Measurements from ENCODE around the gene KLHDC9.
A peak's percentile ranks its signal among the peaks of the same experiment; 100 is the strongest.
"Not testable (repeated sequence)": the region's sequence is repeated elsewhere in the genome, so short reads cannot be mapped to it uniquely, and the experiment has no call there.

The KLHDC9 gene, protein sequence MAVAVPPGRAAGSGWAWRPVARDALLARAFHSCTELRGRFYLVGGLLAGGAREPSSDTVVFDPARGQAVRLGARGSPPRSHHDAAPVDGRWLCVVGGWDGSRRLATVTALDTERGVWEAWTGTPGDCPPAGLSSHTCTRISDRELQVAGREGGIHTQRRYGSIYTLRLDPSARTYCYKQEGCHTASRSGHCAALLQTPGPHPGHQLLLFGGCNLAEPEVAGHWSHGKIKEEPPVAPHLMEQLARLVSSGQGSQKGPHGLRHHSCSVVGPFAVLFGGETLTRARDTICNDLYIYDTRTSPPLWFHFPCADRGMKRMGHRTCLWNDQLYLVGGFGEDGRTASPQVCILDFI

GRCh38 chr1:161098210-161099068 is at the start of gene KLHDC9:
Gene KLHDC9 (plus strand): TSS chr1:161098361. CDS start chr1:161098536, 175 bp downstream.
- peak within 1 kb of the TSS in 18 of 21 experiments; percentile 5 to 81 (median 60) for H3K27ac ChIP-seq

DNA sequence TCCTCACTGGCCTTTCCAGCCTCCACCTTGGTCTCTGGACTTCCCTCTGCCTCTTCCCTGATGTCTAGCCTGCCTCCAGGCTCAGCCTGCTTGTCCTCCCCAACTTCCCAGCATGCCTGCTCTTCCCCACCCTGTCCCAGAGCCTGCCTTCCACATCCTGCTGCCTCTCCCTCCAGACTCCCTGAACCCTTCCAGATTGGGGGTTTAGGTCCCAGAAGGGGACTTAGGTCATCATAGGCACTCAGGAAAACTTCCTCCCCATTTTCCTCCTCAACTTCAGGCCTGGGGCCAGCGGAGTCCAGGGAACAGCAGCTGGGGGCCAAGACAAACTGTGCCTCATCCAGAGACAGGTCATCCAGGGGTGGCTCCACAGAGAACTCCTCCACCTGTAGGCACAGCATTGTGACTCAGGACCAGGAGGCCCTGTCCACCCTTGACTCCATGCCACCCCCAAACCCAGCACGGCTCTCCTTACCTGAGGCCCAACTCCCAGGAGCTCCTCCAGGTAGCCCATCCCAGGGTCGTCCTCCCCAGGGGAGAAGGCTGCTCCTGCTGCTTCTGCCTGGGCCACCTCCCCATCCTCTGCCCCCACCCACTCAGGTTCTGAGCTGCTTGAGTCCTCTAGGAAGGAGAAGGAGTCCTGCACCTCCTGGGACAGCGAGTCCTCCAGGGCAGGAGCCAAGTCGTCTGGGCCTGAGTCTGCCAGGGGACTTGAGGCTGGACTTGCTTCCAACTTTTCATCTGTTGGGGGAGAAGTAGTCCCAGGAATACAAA is 49.0 kb upstream of the KLHDC9 start:
- H3K4me3 ChIP-seq = no peak overlapping the region
- peak overlapping the region in 2 of 21 experiments; percentile 3 to 14 for H3K27ac ChIP-seq

More at GRCh38 chr1:161098210-161099068, at the start of gene KLHDC9:
- H3K4me3 ChIP-seq = peak within 1 kb of the TSS; percentile 44 to 58 (median 46)

DNA sequence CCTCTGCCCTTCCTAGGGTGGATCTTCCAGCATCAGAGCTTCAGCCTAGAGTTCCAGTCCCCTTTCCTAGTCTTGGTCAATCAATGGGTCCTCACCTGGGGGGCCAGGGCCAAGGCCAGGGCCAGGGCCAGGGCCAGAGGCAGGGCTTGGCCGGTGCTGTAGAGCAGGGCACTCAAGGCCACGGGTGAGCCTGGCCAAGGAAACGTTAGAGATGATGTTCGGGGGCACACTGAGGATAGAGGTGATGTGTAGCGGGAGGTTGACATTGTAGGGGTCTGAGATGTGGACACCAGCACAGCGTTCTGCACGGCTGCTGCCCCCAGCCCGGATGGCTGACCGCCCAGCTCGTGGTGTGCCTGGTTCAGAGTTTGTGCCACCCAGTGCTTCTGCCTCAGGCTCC is 46.9 kb upstream of the KLHDC9 start:
- H3K4me3 ChIP-seq = no peak overlapping the region
- no peak overlapping the region for H3K27ac ChIP-seq

DNA sequence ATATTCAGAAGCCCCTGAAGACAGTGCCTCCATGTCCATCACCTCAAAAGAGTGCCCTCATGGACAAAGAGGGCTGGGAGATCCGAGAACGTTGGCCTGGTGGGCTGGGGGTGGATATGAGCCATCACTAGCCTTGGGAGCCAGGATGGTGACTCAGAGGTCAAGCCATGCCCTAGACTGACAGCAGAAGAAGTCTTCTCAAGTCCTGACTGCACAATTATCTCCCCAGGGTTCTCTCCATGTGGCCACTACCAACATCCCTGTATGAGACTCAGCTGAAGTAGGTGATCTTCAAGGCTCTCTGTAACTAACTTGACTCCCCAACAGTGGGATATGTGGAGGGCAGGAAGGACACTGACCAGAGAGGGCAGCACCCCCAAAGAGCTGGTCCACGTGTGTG is 45.3 kb upstream of the KLHDC9 start:
- Histone ChIP-seq H3K27ac (no peak overlapping the region), H3K4me3 (no peak overlapping the region)

DNA sequence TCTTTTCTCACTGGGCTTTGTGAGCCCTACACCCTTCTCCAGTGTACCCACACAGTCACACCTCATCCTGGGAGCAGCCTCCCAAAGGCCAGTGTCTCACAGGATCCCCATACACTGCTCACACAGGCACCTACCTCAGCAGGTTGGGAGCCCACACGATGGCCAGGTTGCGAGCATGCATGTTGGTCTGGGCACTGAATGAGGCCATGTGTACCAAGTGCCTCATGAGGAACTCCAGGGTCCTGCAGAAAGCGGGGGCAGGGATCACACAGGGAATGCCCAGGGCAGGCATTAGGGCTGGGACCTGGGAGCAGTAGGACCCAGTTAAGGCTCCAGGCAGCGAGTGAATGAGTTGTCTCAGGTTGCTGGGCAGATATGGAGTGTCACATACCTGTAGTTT is 43.9 kb upstream of the KLHDC9 start:
- H3K4me3 ChIP-seq = no peak overlapping the region
- H3K27ac ChIP-seq = no peak overlapping the region

DNA sequence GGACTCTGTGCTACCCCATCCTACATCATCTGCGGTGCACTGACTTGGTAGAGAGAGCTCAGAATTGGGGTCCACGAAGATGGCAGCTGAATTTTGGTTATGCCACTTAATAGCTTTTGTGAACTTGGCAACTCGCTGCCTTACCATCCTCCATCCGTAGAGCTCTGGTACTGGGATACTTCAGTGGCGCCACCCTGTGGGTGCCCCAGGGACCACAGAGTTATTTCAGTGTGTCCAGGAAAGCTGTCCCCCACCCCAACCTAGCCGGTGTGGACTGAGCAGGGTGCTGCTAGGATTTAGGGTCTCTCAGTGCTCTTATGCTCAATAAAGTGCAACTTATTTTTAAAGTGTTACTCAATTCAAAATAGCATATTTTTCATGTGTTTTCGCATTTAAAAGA is 43.4 kb upstream of the KLHDC9 start:
- no peak overlapping the region for H3K4me3 ChIP-seq
- H3K27ac ChIP-seq = no peak overlapping the region

- Histone ChIP-seq H3K4me3 (no peak overlapping the region), H3K27ac (no peak overlapping the region)
Observed at GRCh38 chr1:161059293-161059692, 38.9 kb upstream of the KLHDC9 start.

DNA sequence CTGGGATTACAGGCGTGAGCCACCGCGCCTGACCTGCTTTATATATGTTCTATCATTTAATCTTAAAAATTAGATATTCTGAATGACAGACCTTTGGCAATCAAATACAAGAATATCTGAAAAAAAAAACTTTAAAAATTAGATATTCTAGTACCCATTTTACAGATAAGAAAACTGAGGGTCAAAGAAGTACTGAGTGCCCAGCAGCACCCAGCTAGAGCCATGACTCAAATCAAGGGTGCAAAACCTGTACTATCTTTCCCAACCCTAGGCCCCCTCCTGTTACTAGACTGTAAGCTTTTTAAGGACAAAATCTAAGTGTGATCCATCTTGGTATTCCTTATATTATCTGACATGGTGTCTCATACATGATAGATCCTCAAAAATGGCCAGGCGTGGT is 36.7 kb upstream of the KLHDC9 start:
- no peak overlapping the region for H3K4me3 ChIP-seq
- no peak overlapping the region for H3K27ac ChIP-seq

GRCh38 chr1:161063936-161064335 is 34.2 kb upstream of the KLHDC9 start:
- not testable (repeated sequence) for H3K27ac ChIP-seq, H3K4me3 ChIP-seq

- not testable (repeated sequence) for H3K4me3 ChIP-seq, H3K27ac ChIP-seq
Observed at GRCh38 chr1:161065681-161066080, 32.5 kb upstream of the KLHDC9 start.

DNA sequence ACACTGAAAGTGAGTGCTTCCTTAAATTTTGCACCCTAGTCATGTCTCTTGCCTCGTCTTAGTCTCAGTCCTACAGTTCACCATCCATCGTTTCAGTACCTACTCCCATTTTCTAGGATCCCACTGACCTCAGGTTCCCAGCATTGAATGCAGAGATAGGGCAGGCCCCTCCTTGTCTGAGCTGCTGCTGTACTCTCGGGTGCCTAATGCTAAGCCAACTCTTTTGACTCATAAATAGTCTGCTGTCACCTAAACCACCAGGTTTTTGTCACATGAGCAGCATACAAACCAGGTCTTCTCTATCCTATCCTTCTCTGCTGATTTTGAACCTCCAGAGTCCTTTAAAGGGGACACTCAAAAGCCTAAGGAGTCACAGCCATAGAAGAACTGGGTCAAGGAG is 31.5 kb upstream of the KLHDC9 start:
- peak overlapping the region in 1 of 7 experiments; percentile 53 for H3K4me3 ChIP-seq
- H3K27ac ChIP-seq = peak overlapping the region in 5 of 21 experiments; percentile 23 to 99 (median 90)

GRCh38 chr1:161068306-161069234 is 29.6 kb upstream of the KLHDC9 start:
- peak overlapping the region; percentile 52 to 99 (median 89) for H3K27ac ChIP-seq
- H3K4me3 ChIP-seq = peak overlapping the region; percentile 38 to 53 (median 47)

DNA sequence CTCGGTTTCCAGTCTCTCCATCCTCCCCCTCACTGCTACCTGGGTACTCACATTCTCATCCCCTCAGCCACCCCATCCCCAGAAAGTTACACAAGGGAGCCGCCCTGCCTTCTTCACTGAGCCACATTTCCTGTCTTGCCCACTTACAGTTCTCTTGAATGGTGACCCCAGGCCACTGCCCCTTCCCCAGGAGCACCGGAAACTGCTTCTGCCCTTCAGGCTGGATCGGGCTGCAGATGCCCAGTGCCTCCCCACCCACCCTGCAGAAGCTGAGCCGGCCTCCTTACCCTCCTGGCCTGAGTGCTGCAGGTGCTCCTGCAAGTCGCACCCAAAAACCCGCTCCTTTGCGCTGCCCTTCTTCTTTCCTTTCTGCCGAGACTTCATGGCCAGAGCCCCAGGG is 28.9 kb upstream of the KLHDC9 start:
- H3K4me3 ChIP-seq = peak overlapping the region; percentile 38 to 53 (median 47)
- peak overlapping the region; percentile 52 to 99 (median 89) for H3K27ac ChIP-seq

DNA sequence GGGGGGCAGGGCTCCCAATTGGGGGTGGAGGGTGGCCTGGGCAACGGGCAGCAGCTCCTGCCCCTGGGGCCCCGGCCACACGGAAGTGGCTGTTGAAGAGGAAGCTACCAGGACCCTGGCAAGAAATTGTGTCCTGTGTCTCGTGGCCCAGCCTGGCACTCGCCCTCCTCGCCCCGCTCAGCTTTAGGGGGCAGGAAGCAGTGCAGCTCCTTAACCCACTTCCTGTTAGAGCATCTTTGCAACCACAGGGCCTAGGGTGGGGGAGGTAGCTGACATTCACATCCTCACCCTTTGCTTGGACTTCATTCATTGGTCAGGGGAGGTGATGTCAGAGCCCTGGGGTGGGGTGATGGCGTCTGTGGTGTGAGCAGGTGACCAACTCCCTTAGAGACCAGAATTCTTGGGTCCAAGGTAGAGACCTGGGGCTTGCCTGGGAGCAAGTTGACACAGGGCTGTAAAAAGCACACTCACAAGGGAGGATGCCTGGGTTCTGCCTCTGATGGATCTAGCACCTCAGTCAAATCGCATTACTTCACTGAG is 28.4 kb upstream of the KLHDC9 start, which contains the start of gene ARHGAP30:
ARHGAP30 (minus strand) TSS at position 161 of the 540 bp plus-strand sequence. CDS start 267 bp downstream, outside the sequence.
- Histone ChIP-seq H3K4me3 (peak within 1 kb of the TSS; percentile 38 to 53 (median 47)), H3K27ac (peak within 1 kb of the TSS; percentile 52 to 99 (median 89))

GRCh38 chr1:161070761-161071160 is 27.4 kb upstream of the KLHDC9 start:
- Histone ChIP-seq H3K27ac (peak overlapping the region in 9 of 21 experiments; percentile 28 to 99 (median 91)), H3K4me3 (no peak overlapping the region)

DNA sequence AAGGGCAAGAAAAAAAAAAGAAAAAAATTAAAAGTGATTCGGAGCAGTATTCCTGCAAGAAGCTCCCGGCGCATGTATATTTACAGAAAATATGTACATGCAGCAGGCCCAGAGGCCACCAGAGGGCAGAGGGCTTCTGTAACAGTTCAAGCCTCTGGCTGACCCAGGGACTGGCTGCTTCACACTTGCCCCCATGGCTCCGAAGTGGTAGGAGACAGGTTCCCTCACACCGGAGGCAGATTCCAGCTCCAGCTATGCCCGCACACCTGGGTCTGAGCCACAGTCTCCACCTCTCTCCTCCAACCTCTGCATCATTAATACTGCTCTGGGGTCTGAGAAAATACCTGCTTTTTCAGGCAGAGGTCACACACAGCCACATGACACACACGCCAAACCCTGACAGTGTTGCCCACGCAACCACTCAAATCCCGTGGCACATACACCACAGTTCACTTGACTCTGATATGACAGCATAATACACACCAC is 26.2 kb upstream of the KLHDC9 start:
- Histone ChIP-seq H3K27ac (no peak overlapping the region), H3K4me3 (no peak overlapping the region)

- Histone ChIP-seq H3K4me3 (no peak overlapping the region), H3K27ac (peak overlapping the region in 4 of 21 experiments; percentile 10 to 66 (median 40))
Observed at GRCh38 chr1:161072751-161073449, 25.3 kb upstream of the KLHDC9 start.

Measured in skin epidermis (tissue), 12 donors.